NB4 (cell line): Measurements from ENCODE around the gene ZWILCH.

Experiments
- DNase-seq: peaks from one replicate; pipeline ENCODE4 v3.0.0; 2010; ENCODE audit warnings: low read depth
- H3K4me3 ChIP-seq: one replicate; pipeline ENCODE4 v1.5.1; 2011; ENCODE audit warnings: mild to moderate bottlenecking, low read depth, low read length, moderate library complexity
- MAX ChIP-seq: IDR thresholded peaks from 2 replicates; pipeline ENCODE4 v1.6.1; 2011; ENCODE audit warnings: low read depth, low read length
- MYC ChIP-seq: IDR thresholded peaks from 2 replicates; pipeline ENCODE4 v1.6.1; 2011; ENCODE audit warnings: low read depth, low read length
- POLR2A ChIP-seq: IDR thresholded peaks from 2 replicates; pipeline ENCODE4 v1.6.1; 2011; ENCODE audit warnings: mild to moderate bottlenecking; ENCODE audit not compliant: insufficient read length; ENCODE audit errors: extremely low read depth
- TF ChIP-seq, protein P1 (sequence below): IDR thresholded peaks from one replicate; pipeline ENCODE4 v1.5.1; 2012; ENCODE audit warnings: low read depth, low read length

The ZWILCH gene

DNA sequence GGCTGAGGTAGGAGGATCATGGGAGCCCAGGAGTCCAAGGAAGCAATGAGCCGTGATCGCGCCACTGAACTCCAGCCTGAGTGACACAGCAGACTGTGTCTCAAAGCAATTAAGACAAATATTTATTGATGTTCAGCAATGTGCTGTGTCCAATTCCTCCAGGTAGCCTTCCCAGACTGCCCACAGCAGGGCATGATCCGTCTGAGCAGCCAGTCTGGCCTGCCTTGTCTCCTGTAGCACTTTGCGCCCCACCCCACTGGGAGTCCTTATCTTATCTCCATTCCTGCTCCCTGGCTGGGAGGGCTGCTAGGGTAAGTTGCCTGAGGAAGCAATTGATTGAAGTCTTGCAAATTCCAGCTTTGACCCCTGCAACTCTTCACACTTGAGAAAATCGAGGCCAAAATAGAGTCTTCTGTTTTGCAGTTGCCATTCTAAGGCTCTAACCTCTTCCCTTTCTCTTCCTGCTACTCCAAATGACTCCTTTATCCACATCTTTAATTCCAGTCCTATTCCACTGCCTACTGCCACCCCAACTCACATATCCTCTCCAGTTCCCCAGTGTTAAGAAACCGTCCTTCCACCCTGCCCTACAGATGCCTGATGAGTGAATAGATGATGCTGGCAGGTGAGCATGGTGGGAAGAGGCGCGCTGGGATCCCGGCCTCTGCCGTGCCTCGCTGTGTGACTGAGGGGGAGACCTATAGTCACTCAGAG, 87.5 kb downstream of the ZWILCH start:
- no peak for DNase-seq
- TF ChIP-seq POLR2A (no peak), MYC (no peak), MAX (no peak)
- TF ChIP-seq, protein P1, sequence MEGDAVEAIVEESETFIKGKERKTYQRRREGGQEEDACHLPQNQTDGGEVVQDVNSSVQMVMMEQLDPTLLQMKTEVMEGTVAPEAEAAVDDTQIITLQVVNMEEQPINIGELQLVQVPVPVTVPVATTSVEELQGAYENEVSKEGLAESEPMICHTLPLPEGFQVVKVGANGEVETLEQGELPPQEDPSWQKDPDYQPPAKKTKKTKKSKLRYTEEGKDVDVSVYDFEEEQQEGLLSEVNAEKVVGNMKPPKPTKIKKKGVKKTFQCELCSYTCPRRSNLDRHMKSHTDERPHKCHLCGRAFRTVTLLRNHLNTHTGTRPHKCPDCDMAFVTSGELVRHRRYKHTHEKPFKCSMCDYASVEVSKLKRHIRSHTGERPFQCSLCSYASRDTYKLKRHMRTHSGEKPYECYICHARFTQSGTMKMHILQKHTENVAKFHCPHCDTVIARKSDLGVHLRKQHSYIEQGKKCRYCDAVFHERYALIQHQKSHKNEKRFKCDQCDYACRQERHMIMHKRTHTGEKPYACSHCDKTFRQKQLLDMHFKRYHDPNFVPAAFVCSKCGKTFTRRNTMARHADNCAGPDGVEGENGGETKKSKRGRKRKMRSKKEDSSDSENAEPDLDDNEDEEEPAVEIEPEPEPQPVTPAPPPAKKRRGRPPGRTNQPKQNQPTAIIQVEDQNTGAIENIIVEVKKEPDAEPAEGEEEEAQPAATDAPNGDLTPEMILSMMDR = no peak
- H3K4me3 ChIP-seq = no peak overlapping the region

DNA sequence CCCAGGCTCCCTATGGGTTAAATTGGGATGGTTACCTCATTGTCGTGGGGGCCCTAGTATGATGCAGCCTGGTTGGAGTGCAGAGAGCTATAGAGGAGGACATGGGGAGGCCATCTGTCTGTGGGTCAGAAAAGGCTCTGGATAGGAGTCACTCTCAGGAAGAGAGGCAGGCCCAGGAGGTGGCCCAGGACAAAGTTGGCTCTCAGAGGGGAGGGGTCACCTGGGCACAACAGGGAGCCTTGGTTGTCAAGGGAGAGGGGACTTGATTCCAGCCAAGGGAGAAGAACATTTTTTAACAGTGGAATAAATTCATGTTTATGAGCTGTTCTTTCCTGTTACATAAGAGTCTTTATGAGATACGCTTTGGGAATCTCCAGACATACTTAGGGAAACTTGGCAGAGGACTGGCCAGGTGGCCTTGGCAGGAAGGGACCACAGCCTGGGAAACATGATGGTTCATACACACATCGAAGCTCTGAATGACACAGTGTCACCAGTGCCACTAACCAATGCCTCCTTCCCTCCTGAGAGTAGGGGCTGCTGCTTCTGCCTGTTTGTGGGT, 88.2 kb downstream of the ZWILCH start:
- no peak for TF ChIP-seq MAX
- no peak for TF ChIP-seq MYC
- TF ChIP-seq, protein P1 = no peak
- no peak for TF ChIP-seq POLR2A
- no peak overlapping the region for H3K4me3 ChIP-seq
- no peak for DNase-seq

DNA sequence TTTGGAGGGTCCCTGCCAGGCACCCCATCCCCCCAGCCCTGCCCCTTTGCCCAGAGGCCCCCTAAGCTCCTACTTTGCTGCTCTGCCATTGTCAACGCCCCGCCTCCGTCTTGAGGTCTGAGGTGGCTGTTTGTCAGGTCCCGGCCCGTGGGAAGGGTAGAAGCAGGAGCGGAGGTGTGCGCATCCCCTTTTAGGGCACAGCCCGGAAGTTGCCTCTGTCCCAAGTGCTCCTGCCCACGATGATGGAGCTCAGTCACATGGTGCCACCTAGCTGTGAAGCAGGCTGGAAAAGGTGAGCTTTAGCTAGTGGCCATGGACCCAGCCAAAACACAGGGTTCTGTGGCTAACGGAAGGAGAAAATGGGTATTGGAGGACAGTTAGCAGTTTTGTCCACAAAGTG, 89.2 kb downstream of the ZWILCH start:
- TF ChIP-seq, protein P1 = no peak
- TF ChIP-seq MAX (no peak), MYC (no peak), POLR2A (no peak)
- DNase-seq = no peak
- H3K4me3 ChIP-seq = no peak overlapping the region

DNA sequence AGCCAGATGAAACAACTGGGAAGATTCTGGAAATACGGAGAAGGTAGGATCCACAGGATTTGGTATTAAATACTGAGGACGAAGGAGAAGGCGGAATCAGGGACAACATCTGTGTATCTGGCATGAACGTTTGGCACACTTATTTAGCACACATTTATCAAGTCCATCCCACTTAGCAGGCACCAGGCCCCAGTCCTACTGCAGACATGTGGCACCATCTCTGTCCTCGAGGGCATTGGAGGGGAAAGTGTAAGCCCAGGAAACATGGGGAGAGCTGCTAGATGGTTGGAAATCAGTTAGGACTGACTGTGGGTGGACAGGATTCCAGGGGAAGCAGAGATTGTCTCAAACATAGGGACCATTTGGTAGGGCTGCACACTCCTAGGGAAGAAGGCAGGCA, 89.7 kb downstream of the ZWILCH start:
- no peak for DNase-seq
- no peak overlapping the region for H3K4me3 ChIP-seq
- TF ChIP-seq, protein P1 = no peak
- TF ChIP-seq MYC = no peak
- no peak for TF ChIP-seq POLR2A
- TF ChIP-seq MAX = no peak

DNA sequence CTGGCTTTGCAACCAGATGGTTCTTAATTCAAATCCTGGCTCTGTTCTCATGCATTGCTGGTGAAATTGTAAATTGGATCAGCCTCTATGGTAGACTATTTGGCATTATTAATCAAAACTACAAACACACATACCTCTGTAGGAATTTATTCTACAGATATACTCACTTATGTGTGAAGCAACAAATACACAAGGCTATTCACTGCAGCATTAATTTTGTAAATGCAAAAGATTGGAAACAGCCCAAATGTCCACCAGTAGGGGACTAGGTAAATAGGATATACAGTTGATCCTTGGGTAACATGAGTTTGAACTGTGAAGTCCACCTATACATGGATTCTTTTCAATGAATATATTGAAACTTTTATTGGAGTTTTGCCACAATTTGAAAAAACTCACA, 90.2 kb downstream of the ZWILCH start:
- no peak for DNase-seq
- TF ChIP-seq, protein P1 = no peak
- no peak for TF ChIP-seq POLR2A
- no peak for TF ChIP-seq MAX
- no peak for TF ChIP-seq MYC
- H3K4me3 ChIP-seq = no peak overlapping the region
